ENCODE results near the gene SPTBN5. TPM values are rescaled to one million over a fixed set of nuclear protein-coding genes. Genes with fewer than 3 reads are reported as not detected.

The SPTBN5 gene
- total and polyA plus RNA-seq, 3 donors from 2014 or later = 1.4 to 3.1 (median 1.4) TPM

DNA sequence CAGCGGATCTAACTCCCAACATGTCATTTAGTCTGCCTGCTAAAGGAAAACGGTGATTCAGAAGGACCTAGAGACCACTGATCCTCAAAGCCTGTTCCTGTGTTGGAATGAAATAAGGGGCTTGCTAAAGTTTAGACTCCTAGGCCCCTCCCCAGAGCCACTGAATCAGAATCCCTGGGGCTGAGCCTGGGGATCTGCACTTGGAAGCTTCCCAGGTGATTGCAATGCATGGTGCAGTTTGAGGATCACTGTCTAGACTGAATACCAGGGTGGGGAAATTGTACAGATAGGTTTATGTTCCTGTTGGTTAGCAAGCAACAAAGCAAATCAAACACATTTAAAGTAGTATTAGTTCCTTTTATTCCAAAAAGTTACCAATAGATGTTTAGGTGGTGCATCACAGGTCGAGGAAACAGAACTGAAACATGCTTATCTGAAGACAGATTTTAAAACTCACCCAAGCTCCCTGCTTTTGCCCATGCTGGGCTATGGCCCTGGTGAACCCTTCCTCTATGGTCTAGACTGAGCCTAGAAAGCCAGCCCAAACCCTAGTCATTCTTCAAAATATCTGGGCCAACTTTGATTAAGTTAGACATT, 29.6 kb upstream of the SPTBN5 start:
- TF ChIP-seq, protein P1, sequence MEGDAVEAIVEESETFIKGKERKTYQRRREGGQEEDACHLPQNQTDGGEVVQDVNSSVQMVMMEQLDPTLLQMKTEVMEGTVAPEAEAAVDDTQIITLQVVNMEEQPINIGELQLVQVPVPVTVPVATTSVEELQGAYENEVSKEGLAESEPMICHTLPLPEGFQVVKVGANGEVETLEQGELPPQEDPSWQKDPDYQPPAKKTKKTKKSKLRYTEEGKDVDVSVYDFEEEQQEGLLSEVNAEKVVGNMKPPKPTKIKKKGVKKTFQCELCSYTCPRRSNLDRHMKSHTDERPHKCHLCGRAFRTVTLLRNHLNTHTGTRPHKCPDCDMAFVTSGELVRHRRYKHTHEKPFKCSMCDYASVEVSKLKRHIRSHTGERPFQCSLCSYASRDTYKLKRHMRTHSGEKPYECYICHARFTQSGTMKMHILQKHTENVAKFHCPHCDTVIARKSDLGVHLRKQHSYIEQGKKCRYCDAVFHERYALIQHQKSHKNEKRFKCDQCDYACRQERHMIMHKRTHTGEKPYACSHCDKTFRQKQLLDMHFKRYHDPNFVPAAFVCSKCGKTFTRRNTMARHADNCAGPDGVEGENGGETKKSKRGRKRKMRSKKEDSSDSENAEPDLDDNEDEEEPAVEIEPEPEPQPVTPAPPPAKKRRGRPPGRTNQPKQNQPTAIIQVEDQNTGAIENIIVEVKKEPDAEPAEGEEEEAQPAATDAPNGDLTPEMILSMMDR (IDR thresholded peaks at IDR 0.05) = no peak
- TF ChIP-seq POLR2A (IDR thresholded peaks at IDR 0.05) = no peak
- 87 to 98% methylated on average over 2 to 3 of the region's 3 CpGs for WGBS, 2 donors
- DNase-seq = no peak
- Histone ChIP-seq H3K27ac (no peak overlapping the region), H3K27me3 (no peaks in the 10 kb centered on the region), H3K36me3 (ENCODE audit: low read depth, missing control alignments) (no peaks in the 10 kb centered on the region), H3K4me3 (no peak overlapping the region), H3K9me3 (no peaks in the 10 kb centered on the region), H3K4me1 (peaks cover 30% of the 10 kb centered on the region)
- intact Hi-C loops (cut with DNase I; ENCODE audit: low total_unique reads) = no loop called here

DNA sequence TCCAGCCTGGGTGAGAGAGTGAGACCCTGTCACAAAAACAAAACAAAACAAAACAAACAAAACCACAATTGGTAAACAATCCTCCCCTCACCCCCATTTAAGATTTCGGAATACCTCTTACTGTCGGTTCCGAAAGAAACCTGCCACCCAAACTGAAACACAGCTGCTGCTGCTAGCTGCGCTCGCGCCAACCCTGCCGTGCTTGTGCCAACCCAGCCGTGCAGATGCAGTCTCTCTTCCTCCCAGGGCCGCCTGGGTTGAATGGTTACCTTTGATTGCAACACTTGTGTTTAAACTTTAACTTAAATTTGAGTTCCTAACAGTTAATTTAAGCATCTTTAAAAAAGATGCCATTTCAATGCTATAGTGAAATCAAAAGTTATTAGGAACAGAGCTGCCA, 28.5 kb upstream of the SPTBN5 start:
- H3K4me3 ChIP-seq = no peak overlapping the region
- peaks cover 42% of the 10 kb centered on the region for H3K4me1 ChIP-seq
- H3K27me3 ChIP-seq = no peaks in the 10 kb centered on the region
- DNase-seq = no peak
- intact Hi-C loops (cut with DNase I; ENCODE audit: low total_unique reads) = no loop called here
- H3K9me3 ChIP-seq = no peaks in the 10 kb centered on the region
- H3K27ac ChIP-seq = no peak overlapping the region
- H3K36me3 ChIP-seq (ENCODE audit: low read depth, missing control alignments) = no peaks in the 10 kb centered on the region
- WGBS, 2 donors = 89 to 93% methylated on average over 9 of the region's 9 CpGs
- no peak for TF ChIP-seq POLR2A (IDR thresholded peaks at IDR 0.05)
- TF ChIP-seq, protein P1 (IDR thresholded peaks at IDR 0.05) = no peak

DNA sequence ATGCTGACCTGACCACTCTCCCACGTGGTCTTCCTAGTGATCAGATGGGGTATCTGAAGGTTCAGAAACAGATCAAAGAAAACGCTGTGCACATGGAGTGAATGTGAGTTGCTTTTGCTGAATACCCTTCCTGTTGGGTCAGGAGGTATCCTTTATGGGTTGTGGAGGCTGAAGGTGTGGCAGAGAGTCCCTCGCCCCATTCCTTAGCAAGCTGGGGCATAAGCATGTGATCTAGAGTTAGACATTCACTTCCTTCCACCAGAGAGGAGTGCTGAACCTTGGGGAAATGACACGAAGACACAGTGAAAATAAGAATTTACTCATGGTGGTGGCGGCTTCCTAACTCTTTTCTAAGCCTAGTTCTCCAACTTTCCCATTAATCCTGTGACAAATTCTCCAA, 27.8 kb upstream of the SPTBN5 start:
- Histone ChIP-seq H3K27ac (peak overlapping the region in 1 of 2 donors; percentile 22), H3K9me3 (no peaks in the 10 kb centered on the region), H3K4me3 (no peak overlapping the region), H3K4me1 (peaks cover 44% of the 10 kb centered on the region), H3K36me3 (ENCODE audit: low read depth, missing control alignments) (no peaks in the 10 kb centered on the region), H3K27me3 (no peaks in the 10 kb centered on the region)
- intact Hi-C loops (cut with DNase I; ENCODE audit: low total_unique reads) = no loop called here
- 69 to 78% methylated on average over 5 of the region's 5 CpGs for WGBS, 2 donors
- DNase-seq = no peak
- TF ChIP-seq, protein P1 (IDR thresholded peaks at IDR 0.05) = no peak
- TF ChIP-seq POLR2A (IDR thresholded peaks at IDR 0.05) = no peak

DNA sequence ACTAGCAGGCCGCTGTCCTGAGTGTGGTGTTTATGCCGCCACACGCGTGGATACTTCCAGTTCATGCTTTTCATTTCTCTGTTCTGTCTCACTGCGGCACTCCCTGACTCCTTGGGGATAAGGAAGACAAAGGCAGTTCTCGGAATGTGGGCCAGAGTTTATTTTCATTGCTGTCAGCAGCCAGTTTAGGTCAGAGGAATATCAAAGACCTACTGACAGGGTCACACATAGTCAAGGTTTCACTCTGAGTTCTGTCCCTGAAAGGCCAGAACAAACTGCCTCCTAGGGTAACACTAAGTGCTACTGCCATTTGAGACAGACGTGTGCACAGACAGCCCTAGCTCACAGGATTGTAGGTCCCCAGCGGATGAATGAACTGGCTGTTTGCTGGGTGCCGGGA, 27.3 kb upstream of the SPTBN5 start:
- H3K4me1 ChIP-seq = peaks cover 44% of the 10 kb centered on the region
- H3K9me3 ChIP-seq = no peaks in the 10 kb centered on the region
- 32 to 54% methylated on average over 7 to 9 of the region's 9 CpGs for WGBS, 2 donors
- TF ChIP-seq POLR2A (IDR thresholded peaks at IDR 0.05) = no peak
- TF ChIP-seq, protein P1 (IDR thresholded peaks at IDR 0.05) = no peak
- intact Hi-C loops (cut with DNase I; ENCODE audit: low total_unique reads) = no loop called here
- H3K27me3 ChIP-seq = no peaks in the 10 kb centered on the region
- H3K4me3 ChIP-seq = no peak overlapping the region
- DNase-seq = peak; percentile 31
- H3K27ac ChIP-seq = peak overlapping the region; percentile 18 to 22
- H3K36me3 ChIP-seq (ENCODE audit: low read depth, missing control alignments) = no peaks in the 10 kb centered on the region

DNA sequence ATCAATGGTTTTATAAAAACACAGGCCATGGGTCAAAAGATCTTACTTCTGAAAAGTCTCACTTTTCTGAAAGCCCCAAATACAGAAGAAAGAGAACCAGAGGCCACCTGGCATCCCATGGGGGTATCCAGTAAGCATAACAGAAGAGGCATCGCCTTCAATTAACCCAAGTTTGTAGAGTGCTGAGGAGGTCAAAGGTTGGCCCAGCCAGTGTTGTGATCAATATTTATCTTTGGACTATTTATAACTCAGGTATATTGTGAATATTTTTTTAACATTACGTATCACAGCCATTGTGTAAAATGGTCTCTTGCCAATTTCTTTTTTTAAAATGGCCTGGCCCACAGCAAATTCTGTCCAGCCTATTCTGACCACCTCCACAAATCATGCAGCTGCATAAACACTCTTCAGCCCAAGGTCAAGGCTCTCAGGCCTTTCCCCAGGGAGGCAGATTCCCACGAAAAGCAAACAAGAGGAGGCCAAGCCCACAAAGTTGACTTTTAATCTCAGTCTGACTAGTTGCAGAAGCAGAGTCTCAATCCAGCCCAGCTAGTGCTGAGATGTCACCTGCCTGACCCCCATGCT, 26.2 kb upstream of the SPTBN5 start:
- Histone ChIP-seq H3K4me3 (no peak overlapping the region), H3K36me3 (ENCODE audit: low read depth, missing control alignments) (no peaks in the 10 kb centered on the region), H3K27me3 (no peaks in the 10 kb centered on the region), H3K4me1 (peaks cover 44% of the 10 kb centered on the region), H3K27ac (peak overlapping the region in 1 of 2 donors; percentile 22), H3K9me3 (no peaks in the 10 kb centered on the region)
- TF ChIP-seq, protein P1 (IDR thresholded peaks at IDR 0.05) = no peak
- no peak for TF ChIP-seq POLR2A (IDR thresholded peaks at IDR 0.05)
- DNase-seq = peak; percentile 70
- intact Hi-C loops (cut with DNase I; ENCODE audit: low total_unique reads) = no loop called here
- WGBS, 2 donors = 32 to 40% methylated on average over 3 of the region's 3 CpGs

Measured in testis (tissue), 3 donors.